HPDE6-E6E7 (cell line): ENCODE results near the gene WDR72.
"Not testable (repeated sequence)": the region's sequence is repeated elsewhere in the genome, so short reads cannot be mapped to it uniquely, and the experiment has no call there.

ENCODE experiments used
- DNase-seq: peaks from one replicate; pipeline ENCODE4 v3.0.0; 2011; ENCODE audit warnings: missing footprints; ENCODE audit errors: extremely low spot score

The WDR72 gene

DNA sequence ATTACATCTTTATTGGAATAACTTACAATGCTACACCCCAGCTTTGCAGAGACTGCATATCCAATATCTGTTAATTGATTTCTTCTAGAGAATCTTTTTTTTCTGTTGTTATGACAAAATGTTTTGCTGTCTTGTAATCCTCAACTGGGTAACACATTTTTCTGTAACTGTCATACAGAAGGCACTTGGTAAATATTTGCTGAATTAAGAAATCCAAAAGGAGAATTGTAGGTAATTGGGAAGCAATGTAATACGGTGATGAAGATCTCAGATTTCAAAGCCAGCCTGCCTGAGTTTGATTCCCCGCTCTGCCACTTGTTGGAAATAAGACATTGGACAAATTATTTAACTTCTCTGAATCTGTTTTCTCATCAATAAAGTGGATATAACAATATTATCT, 169.1 kb downstream of the WDR72 start:
- DNase-seq, result no peak

DNA sequence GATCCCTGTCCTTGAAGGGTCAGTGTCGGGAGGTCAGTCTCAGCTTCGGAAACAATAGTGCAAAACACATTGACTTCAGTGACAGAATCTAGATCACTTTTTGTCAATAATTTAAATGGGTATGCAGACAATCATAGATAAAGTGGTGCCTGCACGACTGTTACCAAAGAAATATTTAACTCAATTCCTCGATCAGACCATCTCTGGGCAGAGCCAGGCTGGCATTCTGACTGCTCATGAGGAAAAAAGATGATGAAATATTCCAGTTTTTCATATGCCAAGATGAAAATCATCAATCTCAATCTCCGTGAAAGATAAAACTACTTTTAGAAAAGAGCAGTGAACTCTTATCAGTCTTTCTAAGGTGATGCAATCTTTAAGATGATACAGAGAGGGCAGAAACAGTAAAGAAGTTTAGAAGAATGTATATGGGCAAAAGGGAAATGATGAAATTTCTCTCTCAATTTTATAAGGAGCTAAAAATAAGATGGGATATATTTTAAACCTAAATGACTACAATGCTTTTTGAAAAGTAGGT, 169.9 kb downstream of the WDR72 start:
- DNase-seq, result no peak

DNA sequence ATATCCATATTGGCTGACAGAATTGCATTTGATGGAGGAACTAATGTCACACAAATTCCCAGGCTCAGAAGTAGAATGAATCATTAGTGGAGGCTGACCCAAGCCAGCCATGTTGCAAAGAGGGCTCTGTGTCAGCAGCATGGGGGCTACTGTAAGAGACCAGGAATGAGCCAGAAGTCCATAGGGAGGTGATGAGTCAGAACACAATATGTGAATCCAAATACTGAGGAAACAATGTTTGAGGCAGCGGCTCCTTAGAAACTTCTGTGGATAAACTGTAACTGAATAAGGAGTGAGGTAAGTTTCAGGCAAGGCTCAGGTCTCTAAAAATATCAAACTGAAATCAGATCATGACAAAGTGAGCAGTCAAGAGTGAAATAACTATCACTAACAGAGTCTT, 170.7 kb downstream of the WDR72 start:
- no peak for DNase-seq

DNA sequence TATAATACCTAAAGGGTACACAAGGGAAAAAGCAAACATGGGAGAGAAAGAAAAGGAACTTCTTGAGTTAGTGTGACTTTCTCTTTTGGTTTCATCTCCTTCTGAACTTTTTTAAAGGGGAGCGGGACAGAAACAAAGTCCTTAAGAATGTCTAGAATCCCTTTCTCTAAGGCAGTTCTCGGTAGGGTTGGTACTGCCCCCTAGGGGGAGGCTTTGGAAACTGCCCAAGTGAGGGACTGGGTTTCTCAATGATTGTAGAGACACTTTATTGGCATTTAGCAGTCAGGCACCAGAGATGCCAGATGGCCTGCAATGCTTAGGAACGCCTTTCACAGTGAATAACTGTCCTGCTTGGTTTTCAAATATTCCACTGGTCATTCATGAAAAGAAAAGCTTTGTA, 172.7 kb downstream of the WDR72 start:
- no peak for DNase-seq

- DNase-seq, result no peak
Measured at GRCh38 chr15:53581513-53581912, 177.9 kb downstream of the WDR72 start.

- DNase-seq, result no peak
Measured at GRCh38 chr15:53580366-53580765, 179.1 kb downstream of the WDR72 start.

DNA sequence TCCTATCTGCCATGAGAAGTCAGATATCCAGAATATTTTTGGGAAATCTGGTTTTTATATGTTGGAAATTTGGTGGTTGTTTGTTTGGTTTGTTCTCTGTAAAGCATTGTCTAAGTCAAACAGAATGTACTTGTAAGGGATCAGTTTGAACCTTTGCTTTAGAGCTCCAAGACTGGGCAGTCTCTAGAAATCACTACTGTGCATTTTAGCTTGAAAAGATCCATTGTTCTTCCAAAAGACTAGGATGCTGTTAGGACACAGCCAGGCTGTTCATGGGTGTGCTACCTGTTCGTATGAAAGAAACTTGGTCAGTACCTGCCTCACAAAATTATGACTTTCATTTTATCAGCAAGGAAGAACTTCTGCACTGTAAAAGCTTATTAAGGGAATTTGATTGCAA, 182.6 kb downstream of the WDR72 start:
- DNase-seq, result no peak

DNA sequence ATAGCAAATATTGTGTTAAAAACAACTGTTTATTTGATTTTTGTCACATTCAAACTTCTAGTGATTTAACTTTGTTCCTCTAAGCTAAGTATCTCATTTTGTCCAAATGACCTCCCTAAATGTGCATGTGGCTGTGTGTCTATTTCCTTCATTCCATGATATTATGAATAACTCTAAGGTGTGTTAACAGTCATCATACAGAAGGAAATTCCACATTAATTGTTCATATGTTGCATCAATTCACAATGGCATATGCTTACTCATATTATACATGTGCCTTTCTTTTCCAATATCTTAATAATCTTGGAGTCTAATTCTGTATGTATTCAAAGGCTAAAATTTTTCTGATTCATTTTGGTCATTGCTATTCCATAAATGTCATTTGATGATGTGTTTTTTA, 186.4 kb downstream of the WDR72 start:
- DNase-seq, result no peak

GRCh38 chr15:53569751-53570480, 189.5 kb downstream of the WDR72 start:
- DNase-seq, result no peak

DNA sequence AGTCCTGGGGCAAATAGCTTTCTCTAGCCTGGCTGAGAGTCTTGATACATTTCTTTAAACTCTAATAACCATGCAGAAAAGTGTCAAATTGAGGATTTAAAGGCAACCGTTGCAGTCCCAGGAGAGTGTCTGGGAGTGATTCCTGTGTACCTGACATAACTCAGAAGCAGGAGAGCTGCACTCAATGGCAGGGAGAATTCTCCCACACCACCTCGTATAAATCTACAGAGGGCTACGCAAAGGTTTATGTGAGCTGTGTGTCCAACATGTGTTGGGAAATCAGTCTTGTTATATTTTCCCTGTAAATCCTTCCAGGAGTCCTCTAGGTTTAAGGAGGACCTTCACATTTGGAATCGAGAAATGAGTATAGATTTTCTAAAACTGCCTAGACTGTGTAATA, 192.6 kb downstream of the WDR72 start:
- DNase-seq, result no peak

DNA sequence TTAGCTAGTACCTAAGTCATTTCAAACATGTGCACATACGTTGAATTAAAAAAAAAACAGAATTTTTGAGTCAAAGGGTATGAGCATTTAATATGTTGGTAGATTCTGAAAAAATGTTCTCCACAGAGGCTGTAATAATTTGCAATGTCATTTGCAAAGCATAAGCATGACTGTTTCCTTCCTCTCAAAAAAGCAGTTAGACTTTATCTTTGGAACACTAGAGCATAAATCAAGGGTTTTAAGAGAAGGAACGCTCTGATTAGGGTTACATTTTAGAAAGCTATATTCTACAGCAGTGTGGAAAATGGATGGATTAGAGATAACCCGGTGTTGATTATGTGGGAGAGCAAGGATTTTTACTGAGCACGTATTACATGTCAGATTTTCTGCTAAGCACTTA, 193.7 kb downstream of the WDR72 start:
- DNase-seq, result no peak

- DNase-seq, result no peak
Measured at GRCh38 chr15:53564647-53565046, 194.8 kb downstream of the WDR72 start.

- no peak for DNase-seq
Measured at GRCh38 chr15:53563627-53564026, 195.8 kb downstream of the WDR72 start.

- no peak for DNase-seq
Measured at GRCh38 chr15:53559364-53560277, 199.8 kb downstream of the WDR72 start.

DNA sequence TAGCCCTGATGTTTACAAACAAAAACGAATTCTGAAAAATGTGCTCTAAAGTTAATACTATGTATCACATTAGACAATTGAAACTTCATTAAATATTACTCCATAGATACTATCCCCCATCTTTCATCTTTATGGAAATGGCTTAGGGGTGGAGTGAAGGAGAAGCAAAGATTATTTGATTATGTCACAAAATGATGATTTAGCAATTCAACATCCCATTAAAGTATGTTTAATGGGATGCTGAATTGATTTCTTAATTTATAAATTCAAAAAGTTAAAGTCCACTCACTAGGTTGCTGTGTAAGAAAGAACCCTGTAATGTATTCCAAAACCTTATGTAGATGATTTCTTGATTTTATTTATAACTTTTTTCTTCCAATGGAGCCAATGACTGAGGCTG, 201.1 kb downstream of the WDR72 start:
- DNase-seq, result no peak

GRCh38 chr15:53555226-53555625, 204.2 kb downstream of the WDR72 start:
- no peak for DNase-seq

- DNase-seq, result peak; percentile 4
Measured at GRCh38 chr15:53549697-53550305, 209.7 kb downstream of the WDR72 start.

DNA sequence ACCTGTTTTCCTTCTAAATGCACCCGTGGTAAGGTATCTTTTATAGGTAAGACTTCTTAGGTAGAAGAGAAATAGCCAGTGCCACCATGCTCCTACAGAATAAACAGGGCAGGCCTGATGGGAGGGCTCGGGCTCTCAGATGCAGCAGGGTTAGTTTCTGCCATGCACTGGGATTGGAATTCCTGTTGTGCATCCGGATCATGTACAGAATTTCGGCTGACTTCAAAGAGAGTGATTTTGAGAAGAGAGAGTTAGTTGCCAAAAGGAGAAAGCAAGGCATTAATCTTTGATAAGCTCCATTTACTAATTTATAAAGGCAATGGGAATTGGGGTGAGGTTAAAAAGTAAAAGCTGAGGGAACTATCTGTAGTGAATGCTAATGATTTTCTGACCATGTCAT, 211.2 kb downstream of the WDR72 start:
- DNase-seq, result no peak

DNA sequence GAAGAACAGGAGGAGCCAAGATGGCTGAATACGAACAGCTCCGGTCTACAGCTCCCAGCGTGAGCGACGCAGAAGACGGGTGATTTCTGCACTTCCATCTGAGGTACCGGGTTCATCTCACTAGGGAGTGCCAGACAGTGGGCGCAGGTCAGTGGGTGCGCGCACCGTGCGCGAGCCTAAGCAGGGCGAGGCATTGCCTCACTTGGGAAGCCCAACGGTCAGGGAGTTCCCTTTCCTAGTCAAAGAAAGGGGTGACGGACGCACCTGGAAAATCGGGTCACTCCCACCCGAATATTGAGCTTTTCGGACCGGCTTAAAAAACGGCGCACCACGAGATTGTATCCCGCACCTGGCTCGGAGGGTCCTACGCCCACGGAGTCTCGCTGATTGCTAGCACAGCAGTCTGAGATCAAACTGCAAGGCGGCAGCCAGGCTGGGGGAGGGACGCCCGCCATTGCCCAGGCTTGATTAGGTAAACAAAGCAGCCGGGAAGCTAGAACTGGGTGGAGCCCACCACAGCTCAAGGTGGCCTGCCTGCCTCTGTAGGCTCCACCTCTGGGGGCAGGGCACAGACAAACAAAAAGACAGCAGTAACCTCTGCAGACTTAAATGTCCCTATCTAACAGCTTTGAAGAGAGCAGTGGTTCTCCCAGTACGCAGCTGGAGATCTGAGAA, 218.7 kb downstream of the WDR72 start:
- not testable (repeated sequence) for DNase-seq

- peak; percentile 5 for DNase-seq
Measured at GRCh38 chr15:53539878-53540277, 219.6 kb downstream of the WDR72 start.

DNA sequence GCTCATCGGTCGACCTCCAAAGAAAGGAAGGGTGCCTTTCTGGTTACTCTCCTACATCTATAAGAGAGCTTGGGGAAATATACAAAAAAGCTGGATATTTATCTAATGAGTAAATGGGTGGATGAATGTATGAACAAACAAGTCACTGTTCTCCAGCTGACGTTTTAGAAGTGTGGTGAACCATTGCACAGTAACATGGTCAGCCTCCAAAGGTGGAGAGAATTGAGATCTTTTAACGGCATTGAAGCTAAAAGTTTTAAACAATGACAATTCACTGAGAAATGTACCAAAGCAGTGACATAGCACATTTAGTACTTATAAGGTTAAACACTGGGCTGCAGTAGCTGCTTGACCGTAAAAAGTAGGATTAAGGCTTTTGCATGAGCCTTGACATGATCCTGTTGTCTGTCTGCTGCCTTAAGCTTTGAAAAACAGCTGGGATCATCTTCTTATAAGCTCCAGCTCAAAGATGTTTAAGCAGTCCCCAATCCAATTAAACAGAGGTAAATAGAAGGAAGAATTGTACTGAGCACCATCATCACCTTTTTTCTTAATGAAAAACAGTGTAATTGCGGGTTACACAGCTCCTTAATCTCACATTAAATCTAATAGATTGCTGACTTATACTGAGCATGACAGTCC, 222.9 kb downstream of the WDR72 start:
- DNase-seq, result no peak
